Suppressor macrophage treated with lipopolysaccharide for 1 hour (primary cell): ENCODE data around the gene FXYD4.

ENCODE experiments used
- DNase-seq, 3 donors: peaks; one replicate each; pipeline ENCODE4 v3.0.0-alpha.2; 2020 to 2022

The FXYD4 gene

GRCh38 chr10:43396928-43397624 is 25.6 kb downstream of the FXYD4 start:
- DNase-seq, result peak; percentile 88 to 91 (median 91)

- DNase-seq, result no peak
These were observed 27.5 kb downstream of the FXYD4 start for GRCh38 chr10:43398939-43399319.

GRCh38 chr10:43399320-43400310 is 28.2 kb downstream of the FXYD4 start:
- peak; percentile 65 to 91 (median 87) for DNase-seq

GRCh38 chr10:43401627-43402026 is 30.2 kb downstream of the FXYD4 start:
- DNase-seq, result no peak

- DNase-seq, result no peak
These were observed 30.7 kb downstream of the FXYD4 start for GRCh38 chr10:43402176-43402575.

GRCh38 chr10:43402880-43403452 is 31.5 kb downstream of the FXYD4 start:
- DNase-seq, result no peak

GRCh38 chr10:43403911-43404703 is 32.7 kb downstream of the FXYD4 start:
- DNase-seq, result peak in 1 of 3 donors; percentile 15

GRCh38 chr10:43404704-43405084 is 33.3 kb downstream of the FXYD4 start:
- peak in 2 of 3 donors; percentile 18 to 48 for DNase-seq

GRCh38 chr10:43407148-43407575 is 35.7 kb downstream of the FXYD4 start:
- DNase-seq, result peak; percentile 76 to 90 (median 78)

- DNase-seq, result peak; percentile 96 to 98 (median 98)
These were observed 36.3 kb downstream of the FXYD4 start for GRCh38 chr10:43407576-43408330.

GRCh38 chr10:43408331-43408709 is 36.9 kb downstream of the FXYD4 start:
- no peak for DNase-seq

- peak; percentile 98 to 99 (median 99) for DNase-seq
These were observed 37.4 kb downstream of the FXYD4 start, which contains the start of gene HNRNPF for GRCh38 chr10:43408710-43409384. HNRNPF (minus strand) TSS chr10:43409186; CDS start chr10:43387884, 21,302 bp downstream.

- DNase-seq, result peak; percentile 42 to 57 (median 45)
These were observed 38.1 kb downstream of the FXYD4 start for GRCh38 chr10:43409385-43410109.

- DNase-seq, result no peak
These were observed 38.9 kb downstream of the FXYD4 start for GRCh38 chr10:43410345-43410744.

- DNase-seq, result no peak
These were observed 40.1 kb downstream of the FXYD4 start for GRCh38 chr10:43411536-43411935.

- no peak for DNase-seq
These were observed 44.1 kb downstream of the FXYD4 start for GRCh38 chr10:43415544-43415943.

GRCh38 chr10:43417950-43418768 is 46.7 kb downstream of the FXYD4 start:
- DNase-seq, result peak; percentile 58 to 69 (median 69)

- DNase-seq, result no peak
These were observed 48.5 kb downstream of the FXYD4 start for GRCh38 chr10:43419997-43420368.
